Small intestine (tissue), 7 donors: ENCODE results near the gene PAN2. TPM values are rescaled to one million over a fixed set of nuclear protein-coding genes. Genes with fewer than 3 reads are reported as not detected.

Experiments used
- DNase-seq, 2 donors: peaks; one replicate each; pipeline versions ENCODE4 v3.0.0 to v3.0.0-alpha.2; 2013
- FAIRE-seq: peaks from 2 replicates; lab custom pipeline; 2012; peaks lifted over from hg19 to GRCh38; lab: Jason Lieb, UNC
- H3K27ac ChIP-seq, 3 donors: one replicate each; pipeline ENCODE4 v1.5.1; 2013; ENCODE audit warnings: low read length in 2 of 3, mild to moderate bottlenecking in 2 of 3, control low read depth in 1 of 3, inconsistent platforms in 1 of 3, low read depth in 1 of 3, moderate library complexity in 1 of 3
- H3K27me3 ChIP-seq, 3 donors: one replicate each; pipeline ENCODE4 v1.6.1; 2013; ENCODE audit warnings: low read length in 3 of 3, inconsistent platforms in 1 of 3; ENCODE audit not compliant: control insufficient read depth in 3 of 3, insufficient read depth in 3 of 3
- H3K36me3 ChIP-seq, 3 donors: one replicate each; pipeline ENCODE4 v1.6.1; 2013; ENCODE audit warnings: low read length in 3 of 3, inconsistent platforms in 1 of 3, low read depth in 1 of 3, mild to moderate bottlenecking in 1 of 3, moderate library complexity in 1 of 3; ENCODE audit not compliant: control insufficient read depth in 3 of 3, insufficient read depth in 2 of 3
- H3K4me1 ChIP-seq, 3 donors: one replicate each; pipeline ENCODE4 v1.6.1; 2013; ENCODE audit warnings: low read length in 2 of 3, inconsistent platforms in 1 of 3, low read depth in 1 of 3, mild to moderate bottlenecking in 1 of 3, moderate library complexity in 1 of 3; ENCODE audit not compliant: control insufficient read depth in 3 of 3, insufficient read depth in 2 of 3
- H3K4me3 ChIP-seq, 3 donors: one replicate each; pipeline ENCODE4 v1.5.1; 2013; ENCODE audit warnings: low read length in 3 of 3, control low read depth in 1 of 3, inconsistent platforms in 1 of 3, low read depth in 1 of 3, mild to moderate bottlenecking in 1 of 3, moderate library complexity in 1 of 3
- H3K9me3 ChIP-seq, 2 donors: one replicate each; pipeline ENCODE4 v1.6.1; 2013; ENCODE audit warnings: low read depth in 1 of 2, low read length in 1 of 2; ENCODE audit not compliant: control insufficient read depth in 2 of 2, insufficient read depth in 1 of 2
- WGBS, 3 donors: extraction: QIAGEN DNeasy Blood & Tissue Kit; methylation state at CpG; one replicate each; pipeline ENCODE4 v1.1.7; 2013; 5-methylcytosine and 5-hydroxymethylcytosine counted together
- polyA plus RNA-seq, 4 donors: library from polyadenylated mRNA; stranded (reverse) in 3 of 4; unstranded in 1 of 4; fragments of 200-250 nt in 3 of 4; fragments of 120-200 nt in 1 of 4; gene quantifications; one replicate each; pipeline versions ENCODE4 v1.2.1 to v1.2.3, GENCODE V29; 2013
- donor health status: healthy with polysubstance abuse.
- donor health status: control.
- donor health status: control.
- donor health status: Bipolar disorder and iron deficiency.
- donor health status: healthy.

PAN2 gene
- polyA plus RNA-seq, 4 donors = 20.8 to 84.2 (median 31.1) TPM

GRCh38 chr12:56366948-56367347 is 33.1 kb upstream of the PAN2 start:
- 78 to 90% (median 82%) methylated on average over 3 of the region's 3 CpGs for WGBS, 3 donors
- Histone ChIP-seq H3K36me3 (no peaks in the 10 kb centered on the region), H3K27ac (no peak overlapping the region), H3K27me3 (no peaks in the 10 kb centered on the region), H3K9me3 (no peaks in the 10 kb centered on the region), H3K4me1 (no peaks in the 10 kb centered on the region), H3K4me3 (no peak overlapping the region)
- FAIRE-seq = no peak
- no peak for DNase-seq

GRCh38 chr12:56362130-56363059 is 28.6 kb upstream of the PAN2 start, which contains the start of gene APOF:
Gene APOF, minus strand, starts transcription at chr12:56362857. Its CDS starts 112 bp downstream, at chr12:56362745.
- Histone ChIP-seq H3K27ac (no peak within 1 kb of the TSS), H3K4me3 (no peak within 1 kb of the TSS), H3K9me3 (no peaks in the 10 kb centered on the region), H3K27me3 (no peaks in the 10 kb centered on the region), H3K4me1 (no peaks in the 10 kb centered on the region), H3K36me3 (peaks cover 0 to 4% (median 0%) of the 10 kb centered on the region in 3 donors)
- no peak for FAIRE-seq
- WGBS, 3 donors = 89 to 94% (median 92%) methylated on average over 10 of the region's 10 CpGs
- DNase-seq = no peak

DNA sequence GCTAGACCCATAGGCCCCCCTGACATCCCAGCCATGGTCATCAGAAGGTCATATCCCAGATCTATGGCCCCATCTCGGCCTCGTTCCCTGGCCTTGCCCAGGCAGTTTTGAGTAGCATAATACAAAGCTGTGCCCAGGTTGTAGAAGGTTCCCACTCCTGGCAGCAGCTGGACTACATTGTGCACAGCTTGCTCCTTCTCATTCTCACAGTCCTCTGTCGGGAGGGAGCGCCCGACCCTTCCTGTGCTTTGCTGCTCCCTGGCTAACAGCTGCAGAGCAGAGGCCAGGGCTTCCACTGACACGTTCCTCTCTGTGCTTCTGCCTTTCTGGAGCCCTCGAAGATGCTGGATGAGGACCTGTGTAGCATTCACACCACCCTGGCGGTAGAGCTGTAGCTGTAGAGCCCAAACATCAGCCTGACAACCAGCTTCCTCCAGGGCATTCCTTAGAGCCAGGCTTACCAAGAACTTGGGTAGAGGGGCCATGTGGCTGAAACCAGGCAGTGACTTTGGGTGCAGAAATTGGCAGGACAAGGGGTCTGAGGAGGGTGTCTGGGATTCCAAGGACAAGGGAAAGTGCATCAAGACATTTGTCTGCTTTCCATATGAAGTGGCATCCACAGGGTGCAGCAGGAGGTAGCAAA is 27.8 kb upstream of the PAN2 start:
- Histone ChIP-seq H3K36me3 (peaks cover 0 to 6% (median 0%) of the 10 kb centered on the region in 3 donors), H3K27me3 (no peaks in the 10 kb centered on the region), H3K9me3 (no peaks in the 10 kb centered on the region), H3K27ac (no peak overlapping the region), H3K4me3 (no peak overlapping the region), H3K4me1 (no peaks in the 10 kb centered on the region)
- no peak for FAIRE-seq
- no peak for DNase-seq
- WGBS, 3 donors = 83 to 86% (median 83%) methylated on average over 8 of the region's 8 CpGs

- Histone ChIP-seq H3K4me1 (no peaks in the 10 kb centered on the region), H3K4me3 (peak within 1 kb of the TSS; percentile 80 to 87 (median 86)), H3K9me3 (no peaks in the 10 kb centered on the region), H3K27ac (peak within 1 kb of the TSS; percentile 73 to 93 (median 91)), H3K27me3 (no peaks in the 10 kb centered on the region), H3K36me3 (peaks cover 4 to 18% (median 9%) of the 10 kb centered on the region in 3 donors)
- DNase-seq (peak; percentile 100), FAIRE-seq (peak; percentile 96)
- 0 to 1% (median 1%) methylated on average over 51 to 54 of the region's 54 CpGs for WGBS, 3 donors
Measured at GRCh38 chr12:56359851-56360767, 26.3 kb upstream of the PAN2 start, which contains the start of gene STAT2. Gene STAT2, minus strand, starts transcription at chr12:56360107. Its CDS starts 3,536 bp downstream, at chr12:56356571.

GRCh38 chr12:56358836-56359532 is 25.2 kb upstream of the PAN2 start:
- 0 to 19% (median 2%) methylated on average over 1 of the region's 1 CpG for WGBS, 3 donors
- H3K4me3 ChIP-seq = peak overlapping the region in 2 of 3 donors; percentile 80 to 87
- no peaks in the 10 kb centered on the region for H3K27me3 ChIP-seq
- FAIRE-seq = no peak
- H3K36me3 ChIP-seq = peaks cover 11 to 29% (median 20%) of the 10 kb centered on the region in 3 donors
- no peaks in the 10 kb centered on the region for H3K9me3 ChIP-seq
- no peaks in the 10 kb centered on the region for H3K4me1 ChIP-seq
- peak overlapping the region in 2 of 3 donors; percentile 74 to 91 for H3K27ac ChIP-seq
- DNase-seq = peak in 1 of 2 donors; percentile 24

- FAIRE-seq (no peak), DNase-seq (no peak)
- no peaks in the 10 kb centered on the region for H3K9me3 ChIP-seq
- 95 to 96% (median 95%) methylated on average over 2 of the region's 2 CpGs for WGBS, 3 donors
- H3K27ac ChIP-seq = no peak overlapping the region
- no peaks in the 10 kb centered on the region for H3K4me1 ChIP-seq
- H3K4me3 ChIP-seq = no peak overlapping the region
- no peaks in the 10 kb centered on the region for H3K27me3 ChIP-seq
- peaks cover 31 to 88% (median 49%) of the 10 kb centered on the region in 3 donors for H3K36me3 ChIP-seq
Measured at GRCh38 chr12:56351325-56351724, 17.5 kb upstream of the PAN2 start.

DNA sequence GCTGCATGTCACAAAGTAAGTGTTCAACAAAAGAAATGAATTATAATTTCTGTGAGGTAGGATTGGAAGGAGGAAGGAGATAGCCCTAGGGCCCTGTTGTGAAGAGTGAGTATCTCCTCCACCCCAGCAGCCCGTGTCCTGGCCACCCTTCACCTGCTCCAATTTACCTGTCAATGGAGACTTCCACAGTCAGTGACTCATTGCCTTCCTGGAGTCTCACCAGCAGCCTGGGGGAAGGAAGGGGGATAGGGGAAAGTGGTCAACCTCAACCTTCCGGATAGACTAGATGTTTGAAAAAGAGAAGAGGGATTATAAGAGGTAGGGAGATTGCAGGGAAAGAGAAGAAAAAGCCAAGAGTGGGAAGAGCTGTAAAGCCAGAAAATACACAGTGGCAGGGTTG is 16.9 kb upstream of the PAN2 start:
- WGBS, 3 donors = 82 to 98% (median 92%) methylated on average over 2 of the region's 2 CpGs
- Histone ChIP-seq H3K36me3 (peaks cover 32 to 87% (median 45%) of the 10 kb centered on the region in 3 donors), H3K9me3 (no peaks in the 10 kb centered on the region), H3K27ac (no peak overlapping the region), H3K4me3 (no peak overlapping the region), H3K27me3 (no peaks in the 10 kb centered on the region), H3K4me1 (no peaks in the 10 kb centered on the region)
- DNase-seq (no peak), FAIRE-seq (no peak)
